AG04449 (cell line): ENCODE data around the gene CDK14.

Source experiments
- CTCF ChIA-PET: fragments of 350-600 bp; formaldehyde crosslinking; extraction: SDS; loops from one replicate; lab custom pipeline; 2021; ENCODE audit warnings: antibody characterized with exemption; lab: Yijun Ruan, JAX
- POLR2A ChIA-PET: fragments of 400-600, 350-600 bp; formaldehyde crosslinking; extraction: SDS; loops from one replicate; lab custom pipeline; 2020; ENCODE audit warnings: antibody characterized with exemption, inconsistent platforms; lab: Yijun Ruan, JAX
- DNase-seq: peaks from one replicate; pipeline ENCODE4 v3.0.0-alpha.2; 2010; ENCODE audit warnings: low read depth, low spot score
- H3K4me3 ChIP-seq: 2 replicates; pipeline ENCODE4 v1.5.1; 2011; ENCODE audit warnings: low read depth, mild to moderate bottlenecking, control low read depth, low read length
- CTCF ChIP-seq: IDR thresholded peaks from one replicate; pipeline ENCODE4 v1.5.1; 2011; ENCODE audit warnings: mild to moderate bottlenecking, moderate library complexity, low read length, control low read depth, inconsistent platforms; ENCODE audit not compliant: insufficient read depth; ENCODE audit errors: missing control alignments

The CDK14 gene

GRCh38 chr7:91243591-91244301, 647.6 kb downstream of the CDK14 start:
- CTCF ChIA-PET, result interaction anchor here (1.1 to 2.6 kb wide), 3 partner anchors 10 to 154 kb away, joined by 4 to 10 read pairs (median 4); no protein-coding TSS in a partner anchor
- TF ChIP-seq CTCF, result no peak
- no peak overlapping the region for H3K4me3 ChIP-seq
- POLR2A ChIA-PET, result no interaction called here
- no peak for DNase-seq

- CTCF ChIA-PET, result interaction anchor here (0.9 to 1.3 kb wide), 3 partner anchors 10 to 157 kb away, joined by 3 read pairs; no protein-coding TSS in a partner anchor
- no peak overlapping the region for H3K4me3 ChIP-seq
- DNase-seq, result no peak
- POLR2A ChIA-PET, result no interaction called here
- TF ChIP-seq CTCF, result no peak
These were observed 651.4 kb downstream of the CDK14 start for GRCh38 chr7:91247500-91247899.

GRCh38 chr7:91248996-91249395, 652.9 kb downstream of the CDK14 start:
- DNase-seq, result no peak
- no peak overlapping the region for H3K4me3 ChIP-seq
- ChIA-PET CTCF (interaction anchor here (1.3 to 4.9 kb wide), 4 partner anchors 8 to 166 kb away, joined by 4 to 32 read pairs (median 4); no protein-coding TSS in a partner anchor), POLR2A (interaction anchor here (1.1 kb wide), 1 partner anchor 67 kb away, joined by 4 read pairs; no protein-coding TSS in a partner anchor)
- no peak for TF ChIP-seq CTCF

- no peak for TF ChIP-seq CTCF
- CTCF ChIA-PET, result interaction anchor here (1.1 to 4.9 kb wide), 6 partner anchors 9 to 167 kb away, joined by 3 to 32 read pairs (median 4); no protein-coding TSS in a partner anchor
- H3K4me3 ChIP-seq, result no peak overlapping the region
- POLR2A ChIA-PET, result interaction anchor here (1.0 to 1.1 kb wide), 2 partner anchors 11 to 67 kb away, joined by 3 to 4 read pairs; no protein-coding TSS in a partner anchor
- DNase-seq, result no peak
These were observed 653.5 kb downstream of the CDK14 start for GRCh38 chr7:91249506-91250233.

- H3K4me3 ChIP-seq, result no peak overlapping the region
- CTCF ChIA-PET, result interaction anchor here (1.1 to 4.9 kb wide), 4 partner anchors 11 to 168 kb away, joined by 3 to 32 read pairs (median 4); no protein-coding TSS in a partner anchor
- POLR2A ChIA-PET, result interaction anchor here (1.0 kb wide), 1 partner anchor 12 kb away, joined by 3 read pairs; no protein-coding TSS in a partner anchor
- no peak for TF ChIP-seq CTCF
- DNase-seq, result no peak
These were observed 654.6 kb downstream of the CDK14 start for GRCh38 chr7:91250706-91251105.
